ENCODE measurements around the gene TRPC4AP.

GRCh38 chr20:35034145-35034544 lies 58.5 kb downstream of the TRPC4AP start:
- TF ChIP-seq CTCF (IDR thresholded peaks at IDR 0.05; ENCODE audit: low read length) (no peak), EZH2 (optimal IDR thresholded peaks at IDR 0.05; ENCODE audit: low read depth, low read length) (no peak), EZH2phosphoT487 (IDR thresholded peaks at IDR 0.05; ENCODE audit: low read length) (no peak)
